HG02885 (cell line): ENCODE results near the gene MCTP1.

Experiments used
- ATAC-seq: cut with Tn5 transposase; IDR thresholded peaks from one replicate; pipeline ENCODE4 v1.9.1; 2021; ENCODE audit warnings: mild to moderate bottlenecking; ENCODE audit not compliant: unreplicated experiment, poor library complexity

The MCTP1 gene

GRCh38 chr5:95284572-95285408 is at the start of gene MCTP1:
MCTP1 (minus strand) TSS chr5:95285094.
- ATAC-seq = peak; percentile 29

GRCh38 chr5:95332158-95332557 is 47.3 kb upstream of the MCTP1 start:
- ATAC-seq = no peak

GRCh38 chr5:95331358-95331757 is 46.5 kb upstream of the MCTP1 start:
- no peak for ATAC-seq

GRCh38 chr5:95327211-95327610 is 42.3 kb upstream of the MCTP1 start:
- ATAC-seq = no peak

- ATAC-seq = no peak
Observed at GRCh38 chr5:95317687-95318086, 32.8 kb upstream of the MCTP1 start.

- no peak for ATAC-seq
Observed at GRCh38 chr5:95317085-95317484, 32.2 kb upstream of the MCTP1 start.

GRCh38 chr5:95304711-95305110 is 19.8 kb upstream of the MCTP1 start:
- ATAC-seq = no peak

GRCh38 chr5:95298651-95299050 is 13.8 kb upstream of the MCTP1 start:
- ATAC-seq = no peak

GRCh38 chr5:95296291-95296690 is 11.4 kb upstream of the MCTP1 start:
- no peak for ATAC-seq

- ATAC-seq = no peak
Observed at GRCh38 chr5:95285409-95285755, 488 bp upstream of the MCTP1 start.

- ATAC-seq = peak; percentile 63
Observed at GRCh38 chr5:95283761-95284571, 928 bp downstream of the MCTP1 start.

GRCh38 chr5:95283022-95283615 is 1.8 kb downstream of the MCTP1 start:
- no peak for ATAC-seq

GRCh38 chr5:95281226-95281625 is 3.7 kb downstream of the MCTP1 start:
- no peak for ATAC-seq

GRCh38 chr5:95280401-95281095 is 4.3 kb downstream of the MCTP1 start:
- ATAC-seq = no peak

- no peak for ATAC-seq
Observed at GRCh38 chr5:95274011-95274410, 10.9 kb downstream of the MCTP1 start.

- ATAC-seq = no peak
Observed at GRCh38 chr5:95272316-95272929, 12.5 kb downstream of the MCTP1 start.

- no peak for ATAC-seq
Observed at GRCh38 chr5:95262933-95263660, 21.8 kb downstream of the MCTP1 start.

GRCh38 chr5:95261437-95262175 is 23.3 kb downstream of the MCTP1 start:
- ATAC-seq = no peak

GRCh38 chr5:95256991-95257390 is 27.9 kb downstream of the MCTP1 start:
- ATAC-seq = no peak
